ENCODE data around the gene PTPRG. TPM values are rescaled to one million over a fixed set of nuclear protein-coding genes. Genes with fewer than 3 reads are reported as not detected.

Gene PTPRG
- total and polyA plus RNA-seq, 2 of the 13 experiments (the other 11 are each of a cell fraction or from before 2014, with no cell fraction given) = 8.0 to 25.3 TPM

DNA sequence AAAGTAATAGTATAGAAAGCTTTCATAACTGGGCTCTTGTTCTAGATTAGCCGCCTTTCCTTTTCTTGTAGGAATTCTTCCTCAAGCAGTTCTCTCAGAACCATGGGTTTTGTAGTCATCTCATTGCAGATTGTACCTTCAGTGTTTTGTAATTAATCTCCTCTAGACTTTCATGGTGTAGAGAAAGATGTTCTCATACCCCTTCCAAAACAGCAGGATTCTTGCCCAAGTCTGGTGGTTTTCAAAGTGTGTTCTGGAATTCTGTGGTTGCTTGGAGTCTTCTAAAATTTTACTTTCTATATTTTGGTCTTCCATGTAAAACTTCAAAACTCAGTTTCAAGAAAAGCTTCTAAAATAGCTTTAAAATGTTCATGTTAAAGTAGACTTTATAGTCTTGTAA, 293.8 kb downstream of the PTPRG start:
- Histone ChIP-seq H4K20me1 (ENCODE audit: insufficient read depth, low read length) (no peaks in the 10 kb centered on the region), H3K4me2 (ENCODE audit: low read depth, low read length) (no peak overlapping the region), H3K27me3 (ENCODE audit: control insufficient read depth in 1 of 2, insufficient read depth in 2 of 2, low read length in 2 of 2) (no peaks in the 10 kb centered on the region), H3K27ac (ENCODE audit: extremely low read length, insufficient read depth, low read length) (no peak overlapping the region), H3K36me3 (replicated peaks in 1 of 2; ENCODE audit: control insufficient read depth in 1 of 2, insufficient read depth in 2 of 2, low read length in 2 of 2) (no peaks in the 10 kb centered on the region), H3K79me2 (ENCODE audit: insufficient read depth, low read length) (peaks cover 2% of the 10 kb centered on the region), H3K4me3 (replicated peaks in 1 of 3; ENCODE audit: insufficient read depth in 1 of 3, low read depth in 2 of 3, low read length in 3 of 3) (no peak overlapping the region), H3K4me1 (ENCODE audit: insufficient read depth, low read length) (peaks cover 10% of the 10 kb centered on the region), H3K9ac (ENCODE audit: insufficient read depth, low read depth, low read length) (no peak overlapping the region), H3K9me3 (ENCODE audit: low read length) (peaks cover 7% of the 10 kb centered on the region; the same call in 1 of the 2 replicates), H2AFZ (ENCODE audit: low read length) (no peak overlapping the region)
- in situ Hi-C loops (cut with HindIII; ENCODE audit: extremely low pct_ligation_motif_present, low pct_unique_long_range_greater_than_20kb) (loop anchor here (25.0 kb wide), 1 partner anchor 332 kb away; no protein-coding TSS in a partner anchor), intact Hi-C loops (cut with micrococcal nuclease; ENCODE audit: unreplicated experiment) (loop anchor here (5.0 kb wide), 1 partner anchor 332 kb away; no protein-coding TSS in a partner anchor)
- ChIA-PET POLR2A (no interaction called here), CTCF (ENCODE audit: low intra/inter-chr PET ratio, low total read pairs) (no interaction called here)
- DNase-seq (ENCODE audit: low spot score) (no peak), FAIRE-seq (no peak), ATAC-seq (no peak)
- WGBS (ENCODE audit: low lambda C conversion rate) = 100% methylated on average over 1 of the region's 1 CpG
- no peak for TF ChIP-seq ZNF761 (CRISPR knock-in tag; conservative IDR thresholded peaks at IDR 0.05)
- TF ChIP-seq RARA (CRISPR knock-in tag; IDR thresholded peaks at IDR 0.05) = no peak
- TF ChIP-seq NR1H2 (CRISPR knock-in tag; IDR thresholded peaks at IDR 0.05; ENCODE audit: borderline replicate concordance, low read depth) = no peak
- TF ChIP-seq, protein P1, sequence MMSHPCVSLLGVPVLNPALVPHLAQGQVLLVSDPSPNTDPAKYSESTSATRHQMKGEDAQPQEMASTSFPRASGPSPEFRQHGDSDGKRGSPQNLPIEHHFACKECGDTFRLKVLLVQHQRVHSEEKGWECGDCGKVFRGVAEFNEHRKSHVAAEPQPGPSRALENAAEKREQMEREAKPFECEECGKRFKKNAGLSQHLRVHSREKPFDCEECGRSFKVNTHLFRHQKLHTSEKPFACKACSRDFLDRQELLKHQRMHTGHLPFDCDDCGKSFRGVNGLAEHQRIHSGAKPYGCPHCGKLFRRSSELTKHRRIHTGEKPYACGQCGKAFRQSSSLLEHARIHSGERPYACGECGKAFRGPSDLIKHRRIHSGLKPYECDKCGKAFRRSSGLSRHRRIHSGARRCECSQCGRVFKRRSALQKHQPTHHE (CRISPR knock-in tag; IDR thresholded peaks at IDR 0.05; ENCODE audit: borderline replicate concordance) = no peak
- no peak for TF ChIP-seq ZNF10 (CRISPR knock-in tag; IDR thresholded peaks at IDR 0.05; ENCODE audit: borderline replicate concordance, low read depth)
- TF ChIP-seq ZNF605 (CRISPR knock-in tag; IDR thresholded peaks at IDR 0.05) = no peak
- TF ChIP-seq NFE2 (CRISPR knock-in tag; IDR thresholded peaks at IDR 0.05) = no peak
- TF ChIP-seq PLRG1 (conservative IDR thresholded peaks at IDR 0.05) = no peak
- no peak for TF ChIP-seq CHD2 (IDR thresholded peaks at IDR 0.05; ENCODE audit: low read depth, low read length)
- TF ChIP-seq, protein P2, sequence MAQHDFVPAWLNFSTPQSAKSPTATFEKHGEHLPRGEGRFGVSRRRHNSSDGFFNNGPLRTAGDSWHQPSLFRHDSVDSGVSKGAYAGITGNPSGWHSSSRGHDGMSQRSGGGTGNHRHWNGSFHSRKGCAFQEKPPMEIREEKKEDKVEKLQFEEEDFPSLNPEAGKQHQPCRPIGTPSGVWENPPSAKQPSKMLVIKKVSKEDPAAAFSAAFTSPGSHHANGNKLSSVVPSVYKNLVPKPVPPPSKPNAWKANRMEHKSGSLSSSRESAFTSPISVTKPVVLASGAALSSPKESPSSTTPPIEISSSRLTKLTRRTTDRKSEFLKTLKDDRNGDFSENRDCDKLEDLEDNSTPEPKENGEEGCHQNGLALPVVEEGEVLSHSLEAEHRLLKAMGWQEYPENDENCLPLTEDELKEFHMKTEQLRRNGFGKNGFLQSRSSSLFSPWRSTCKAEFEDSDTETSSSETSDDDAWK (CRISPR knock-in tag; IDR thresholded peaks at IDR 0.05) = no peak
- no peak for TF ChIP-seq ZNF24 (IDR thresholded peaks at IDR 0.05)
- TF ChIP-seq ZC3H4 (CRISPR knock-in tag; IDR thresholded peaks at IDR 0.05; ENCODE audit: borderline replicate concordance) = no peak
- no peak for TF ChIP-seq JDP2 (CRISPR knock-in tag; IDR thresholded peaks at IDR 0.05; ENCODE audit: borderline replicate concordance)
- TF ChIP-seq NFRKB (IDR thresholded peaks at IDR 0.05) = no peak
- TF ChIP-seq, protein P3, sequence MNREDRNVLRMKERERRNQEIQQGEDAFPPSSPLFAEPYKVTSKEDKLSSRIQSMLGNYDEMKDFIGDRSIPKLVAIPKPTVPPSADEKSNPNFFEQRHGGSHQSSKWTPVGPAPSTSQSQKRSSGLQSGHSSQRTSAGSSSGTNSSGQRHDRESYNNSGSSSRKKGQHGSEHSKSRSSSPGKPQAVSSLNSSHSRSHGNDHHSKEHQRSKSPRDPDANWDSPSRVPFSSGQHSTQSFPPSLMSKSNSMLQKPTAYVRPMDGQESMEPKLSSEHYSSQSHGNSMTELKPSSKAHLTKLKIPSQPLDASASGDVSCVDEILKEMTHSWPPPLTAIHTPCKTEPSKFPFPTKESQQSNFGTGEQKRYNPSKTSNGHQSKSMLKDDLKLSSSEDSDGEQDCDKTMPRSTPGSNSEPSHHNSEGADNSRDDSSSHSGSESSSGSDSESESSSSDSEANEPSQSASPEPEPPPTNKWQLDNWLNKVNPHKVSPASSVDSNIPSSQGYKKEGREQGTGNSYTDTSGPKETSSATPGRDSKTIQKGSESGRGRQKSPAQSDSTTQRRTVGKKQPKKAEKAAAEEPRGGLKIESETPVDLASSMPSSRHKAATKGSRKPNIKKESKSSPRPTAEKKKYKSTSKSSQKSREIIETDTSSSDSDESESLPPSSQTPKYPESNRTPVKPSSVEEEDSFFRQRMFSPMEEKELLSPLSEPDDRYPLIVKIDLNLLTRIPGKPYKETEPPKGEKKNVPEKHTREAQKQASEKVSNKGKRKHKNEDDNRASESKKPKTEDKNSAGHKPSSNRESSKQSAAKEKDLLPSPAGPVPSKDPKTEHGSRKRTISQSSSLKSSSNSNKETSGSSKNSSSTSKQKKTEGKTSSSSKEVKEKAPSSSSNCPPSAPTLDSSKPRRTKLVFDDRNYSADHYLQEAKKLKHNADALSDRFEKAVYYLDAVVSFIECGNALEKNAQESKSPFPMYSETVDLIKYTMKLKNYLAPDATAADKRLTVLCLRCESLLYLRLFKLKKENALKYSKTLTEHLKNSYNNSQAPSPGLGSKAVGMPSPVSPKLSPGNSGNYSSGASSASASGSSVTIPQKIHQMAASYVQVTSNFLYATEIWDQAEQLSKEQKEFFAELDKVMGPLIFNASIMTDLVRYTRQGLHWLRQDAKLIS (CRISPR knock-in tag; IDR thresholded peaks at IDR 0.05) = no peak
- TF ChIP-seq FOXO1 (CRISPR knock-in tag; IDR thresholded peaks at IDR 0.05) = no peak
- TF ChIP-seq ZBTB42 (CRISPR knock-in tag; IDR thresholded peaks at IDR 0.05) = no peak
- no peak for TF ChIP-seq TBX2 (CRISPR knock-in tag; IDR thresholded peaks at IDR 0.05; ENCODE audit: borderline replicate concordance)
- TF ChIP-seq ZNF296 (CRISPR knock-in tag; conservative IDR thresholded peaks at IDR 0.05) = no peak
- no peak for TF ChIP-seq FOXM1 (CRISPR knock-in tag; IDR thresholded peaks at IDR 0.05)
- no TSS peak for BruUV-seq (replicated peaks)

Measured in HepG2 (cell line).